ENCODE data around the gene TRMT10B. TPM values are rescaled to one million over a fixed set of nuclear protein-coding genes. Genes with fewer than 3 reads are reported as not detected.
"Not testable (repeated sequence)": the region's sequence is repeated elsewhere in the genome, so short reads cannot be mapped to it uniquely, and the experiment has no call there.

The TRMT10B gene
- total RNA-seq, 1 donor, result 2.4 TPM

DNA sequence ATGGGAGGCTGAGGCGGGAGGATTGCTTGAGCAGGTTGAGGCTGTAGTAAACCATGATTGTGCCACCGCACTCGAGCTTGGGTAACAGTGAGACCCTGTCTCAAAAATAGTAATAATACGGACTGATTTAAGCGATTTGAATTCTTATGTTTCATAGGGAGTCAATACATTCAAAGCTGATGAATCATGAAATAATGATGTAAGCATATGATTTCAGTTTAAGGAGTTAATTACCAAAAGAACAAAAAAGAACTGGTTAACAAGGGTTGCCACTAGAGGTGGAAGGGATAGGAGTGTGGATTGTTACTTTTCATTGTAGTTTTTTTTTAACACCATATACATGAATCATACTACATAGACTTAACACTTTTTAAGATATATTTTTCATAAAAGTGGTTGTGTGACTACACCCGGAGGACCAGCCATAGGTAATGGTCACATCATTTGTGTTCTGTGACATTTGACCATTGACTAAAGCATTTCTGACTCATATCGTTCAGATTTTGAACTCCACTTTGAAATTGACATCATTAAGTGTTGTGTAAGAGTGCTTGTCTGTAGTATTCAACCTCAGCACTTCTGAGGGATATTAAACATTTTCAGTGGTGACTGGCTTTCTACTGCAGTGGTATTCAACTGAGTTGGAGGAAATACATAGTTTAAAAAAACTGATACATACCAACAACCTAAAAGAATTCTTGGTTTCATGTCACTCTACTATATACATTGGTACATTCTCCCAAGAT, 7.0 kb downstream of the TRMT10B start:
- peak; percentile 40 for DNase-seq (ENCODE audit: low read depth)
- TF ChIP-seq, protein P1, sequence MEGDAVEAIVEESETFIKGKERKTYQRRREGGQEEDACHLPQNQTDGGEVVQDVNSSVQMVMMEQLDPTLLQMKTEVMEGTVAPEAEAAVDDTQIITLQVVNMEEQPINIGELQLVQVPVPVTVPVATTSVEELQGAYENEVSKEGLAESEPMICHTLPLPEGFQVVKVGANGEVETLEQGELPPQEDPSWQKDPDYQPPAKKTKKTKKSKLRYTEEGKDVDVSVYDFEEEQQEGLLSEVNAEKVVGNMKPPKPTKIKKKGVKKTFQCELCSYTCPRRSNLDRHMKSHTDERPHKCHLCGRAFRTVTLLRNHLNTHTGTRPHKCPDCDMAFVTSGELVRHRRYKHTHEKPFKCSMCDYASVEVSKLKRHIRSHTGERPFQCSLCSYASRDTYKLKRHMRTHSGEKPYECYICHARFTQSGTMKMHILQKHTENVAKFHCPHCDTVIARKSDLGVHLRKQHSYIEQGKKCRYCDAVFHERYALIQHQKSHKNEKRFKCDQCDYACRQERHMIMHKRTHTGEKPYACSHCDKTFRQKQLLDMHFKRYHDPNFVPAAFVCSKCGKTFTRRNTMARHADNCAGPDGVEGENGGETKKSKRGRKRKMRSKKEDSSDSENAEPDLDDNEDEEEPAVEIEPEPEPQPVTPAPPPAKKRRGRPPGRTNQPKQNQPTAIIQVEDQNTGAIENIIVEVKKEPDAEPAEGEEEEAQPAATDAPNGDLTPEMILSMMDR (IDR thresholded peaks at IDR 0.05; ENCODE audit: insufficient read depth, low read length), result no peak

DNA sequence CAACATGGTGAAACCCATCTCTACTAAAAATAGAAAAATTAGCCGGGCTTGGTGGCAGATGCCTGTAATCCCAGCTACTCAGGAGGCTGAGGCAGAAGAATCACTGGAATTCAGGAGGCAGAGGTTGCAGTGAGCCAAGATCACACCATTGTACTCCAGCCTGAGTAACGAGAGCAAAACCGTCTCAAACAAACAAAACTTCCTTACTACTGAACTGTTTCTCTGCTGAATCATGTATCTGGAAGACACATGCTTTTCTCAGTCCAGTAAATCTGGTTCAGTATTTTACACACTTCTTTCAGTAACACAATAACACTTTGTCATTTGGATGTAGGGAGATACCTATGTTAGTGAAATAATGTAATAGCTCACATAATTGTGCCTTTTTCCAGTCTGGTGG, 7.9 kb downstream of the TRMT10B start:
- peak; percentile 66 for DNase-seq (ENCODE audit: low read depth)
- no peak overlapping the region for H3K4me3 ChIP-seq (ENCODE audit: low read depth, low read length)
- TF ChIP-seq, protein P1 (IDR thresholded peaks at IDR 0.05; ENCODE audit: insufficient read depth, low read length), result no peak

More for the DNA sequence above, 7.0 kb downstream of the TRMT10B start:
- H3K4me3 ChIP-seq (ENCODE audit: low read depth, low read length), result no peak overlapping the region

DNA sequence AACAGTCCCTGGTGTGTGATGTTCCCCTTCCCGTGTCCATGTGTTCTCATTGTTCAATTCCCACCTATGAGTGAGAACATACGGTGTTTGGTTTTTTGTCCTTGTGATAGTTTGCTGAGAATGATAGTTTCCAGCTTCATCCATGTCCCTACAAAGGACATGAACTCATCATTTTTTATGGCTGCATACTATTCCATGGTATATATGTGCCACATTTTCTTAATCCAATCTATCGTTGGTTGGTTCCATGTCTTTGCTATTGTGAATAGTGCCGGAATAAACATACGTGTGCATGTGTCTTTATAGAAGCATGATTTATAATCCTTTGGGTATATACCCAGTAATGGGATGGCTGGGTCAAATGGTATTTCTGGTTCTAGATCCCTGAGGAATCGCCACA, 11.7 kb downstream of the TRMT10B start:
- H3K4me3 ChIP-seq (ENCODE audit: low read depth, low read length); DNase-seq (ENCODE audit: low read depth): not testable (repeated sequence)

DNA sequence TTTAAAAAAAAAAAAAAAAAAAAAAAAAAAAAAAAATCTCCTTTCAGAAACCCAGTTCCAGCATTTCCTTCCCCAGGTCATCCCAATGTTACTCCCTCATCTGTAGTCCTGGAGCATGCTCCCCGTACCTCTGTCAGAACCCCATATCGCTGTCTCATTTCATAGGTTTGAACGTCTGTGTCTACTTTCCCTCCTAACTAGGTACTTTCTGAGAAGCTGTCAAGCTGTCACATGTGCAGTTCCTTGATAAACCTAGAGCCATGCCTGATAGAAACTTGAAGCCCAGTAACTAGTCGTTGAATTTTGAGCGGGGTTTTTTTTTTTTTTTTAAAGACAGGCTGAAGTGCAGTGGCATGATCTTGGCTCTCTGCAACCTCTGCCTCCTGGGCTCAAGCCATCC, 15.7 kb downstream of the TRMT10B start:
- DNase-seq (ENCODE audit: low read depth), result no peak
- TF ChIP-seq, protein P1 (IDR thresholded peaks at IDR 0.05; ENCODE audit: insufficient read depth, low read length), result no peak
- H3K4me3 ChIP-seq (ENCODE audit: low read depth, low read length), result no peak overlapping the region

DNA sequence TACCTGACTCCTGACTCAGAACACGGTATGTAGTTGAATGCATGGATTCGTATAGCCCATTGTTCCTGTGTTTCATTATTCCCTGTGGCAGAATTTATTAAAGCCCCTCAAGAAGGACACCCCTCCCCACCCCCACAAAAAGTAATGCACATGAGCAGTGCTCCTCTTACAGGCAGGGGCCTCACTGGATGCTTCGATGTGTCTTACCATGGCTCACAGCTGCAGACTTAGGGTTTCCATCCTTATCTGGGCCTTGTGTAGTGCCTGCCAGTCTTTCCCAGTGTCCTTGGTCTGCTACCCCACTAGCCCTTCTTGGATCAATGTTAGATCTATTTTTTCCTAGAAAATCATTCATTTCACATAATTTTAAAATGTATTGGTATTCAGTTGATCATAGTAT, 16.4 kb downstream of the TRMT10B start:
- H3K4me3 ChIP-seq (ENCODE audit: low read depth, low read length), result no peak overlapping the region
- no peak for DNase-seq (ENCODE audit: low read depth)
- TF ChIP-seq, protein P1 (IDR thresholded peaks at IDR 0.05; ENCODE audit: insufficient read depth, low read length), result no peak

DNA sequence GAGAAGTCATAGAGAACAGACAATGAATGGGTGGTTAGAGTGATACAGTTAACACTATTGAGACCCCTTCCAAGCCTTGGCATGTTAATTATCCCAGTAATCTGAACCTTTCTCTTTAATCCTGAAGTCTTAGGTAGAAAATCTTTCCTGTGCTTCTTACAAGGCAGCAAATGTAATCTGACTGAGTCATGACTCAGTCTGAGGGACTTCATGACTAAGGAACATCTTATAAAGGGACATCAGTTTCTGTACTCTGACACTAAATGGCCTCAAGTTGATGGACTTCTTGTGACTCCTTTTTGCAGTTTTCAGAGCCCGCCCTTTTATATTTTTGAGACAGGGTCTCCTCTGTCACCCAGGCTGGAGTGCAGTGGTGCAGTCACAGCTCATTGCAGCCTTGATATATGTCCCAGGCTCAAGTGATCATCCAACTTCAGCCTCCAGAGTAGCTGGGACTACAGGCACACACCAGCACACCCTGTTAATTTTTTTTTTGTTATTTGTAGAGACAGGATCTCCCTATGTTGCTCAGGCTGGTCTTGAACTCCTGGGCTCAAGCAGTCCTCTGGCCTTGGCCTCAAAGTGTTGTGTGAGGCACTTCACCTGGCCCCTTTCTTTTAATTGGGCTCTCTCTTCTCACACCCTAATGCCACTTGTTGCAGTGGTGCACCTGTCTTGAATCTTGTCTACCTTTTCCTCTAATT, 21.8 kb downstream of the TRMT10B start:
- TF ChIP-seq, protein P1 (IDR thresholded peaks at IDR 0.05; ENCODE audit: insufficient read depth, low read length), result no peak
- no peak overlapping the region for H3K4me3 ChIP-seq (ENCODE audit: low read depth, low read length)
- DNase-seq (ENCODE audit: low read depth), result no peak

DNA sequence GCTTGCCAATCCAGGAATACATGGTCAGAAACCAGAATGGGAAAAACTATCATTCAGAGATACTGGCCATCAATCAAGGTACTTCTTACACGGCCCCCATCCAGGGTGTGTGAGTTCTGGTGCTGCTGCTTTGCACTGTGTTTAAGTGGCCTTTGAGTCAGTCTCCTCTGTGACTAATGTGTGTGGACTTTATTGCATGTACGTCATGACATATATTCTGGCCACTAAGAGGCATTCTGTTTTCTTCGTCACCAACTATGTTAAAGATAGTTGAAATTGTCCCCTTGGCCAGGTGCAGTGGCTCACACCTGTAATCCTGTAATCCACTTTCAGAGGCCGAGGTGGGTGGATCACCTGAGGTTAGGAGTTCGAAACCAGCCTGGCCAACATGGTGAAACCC, 22.7 kb downstream of the TRMT10B start:
- no peak for DNase-seq (ENCODE audit: low read depth)
- TF ChIP-seq, protein P1 (IDR thresholded peaks at IDR 0.05; ENCODE audit: insufficient read depth, low read length), result no peak
- no peak overlapping the region for H3K4me3 ChIP-seq (ENCODE audit: low read depth, low read length)
